ENCODE results near the gene GPR158. TPM values are rescaled to one million over a fixed set of nuclear protein-coding genes. Genes with fewer than 3 reads are reported as not detected.

Gene GPR158
- total RNA-seq, 1 experiment from 2014 or later, result 0.24 TPM

GRCh38 chr10:25632802-25633201 is 458.0 kb downstream of the GPR158 start:
- no peak overlapping the region for H2BK12ac ChIP-seq (ENCODE audit: insufficient read length, low read depth, low read length)
- no peak overlapping the region for H2BK15ac ChIP-seq (ENCODE audit: low read depth, low read length)
- H3K18ac ChIP-seq (ENCODE audit: insufficient read length, low read depth, low read length), result no peak overlapping the region
- no peak overlapping the region for H2AK5ac ChIP-seq (ENCODE audit: insufficient read length, low read length)
- no peak overlapping the region for H2BK5ac ChIP-seq (ENCODE audit: insufficient read length, low read length)
- no peaks in the 10 kb centered on the region for H3K79me2 ChIP-seq (ENCODE audit: insufficient read depth, low read length)
- no CpG with 5 or more reads among the region's 5 CpGs for WGBS (ENCODE audit: extremely low coverage, insufficient read length, low lambda C conversion rate)
- no peak for DNase-seq
- Mint-ChIP-seq H3K4me3 (no peak overlapping the region), H3K27me3 (ENCODE audit: low read depth) (no peaks in the 10 kb centered on the region), H3K9me3 (no peaks in the 10 kb centered on the region; a peak in 1 of 5 replicates), H3K4me1 (no peaks in the 10 kb centered on the region), H3K36me3 (ENCODE audit: insufficient read depth in 1 of 3, low read depth in 3 of 3) (no peaks in the 10 kb centered on the region), H3K27ac (no peak overlapping the region)
- H4K20me1 ChIP-seq (ENCODE audit: control insufficient read depth, insufficient read depth, insufficient read length), result no peaks in the 10 kb centered on the region
- no peak overlapping the region for H3K27ac ChIP-seq (ENCODE audit: insufficient read length, low read depth, low read length)
- no peak overlapping the region for H2BK120ac ChIP-seq (ENCODE audit: low read depth, low read length, poor library complexity, severe bottlenecking)
- no peak overlapping the region for H3K14ac ChIP-seq (ENCODE audit: insufficient read depth, low read length)
- H4K91ac ChIP-seq (ENCODE audit: insufficient read length, low read depth, low read length), result no peak overlapping the region
- no peak overlapping the region for H3T11ph ChIP-seq (ENCODE audit: low read length)
- H3K4me2 ChIP-seq (ENCODE audit: insufficient read depth, insufficient read length, low read length), result no peak overlapping the region
- H2BK20ac ChIP-seq (ENCODE audit: low read depth, low read length, poor library complexity, severe bottlenecking), result no peak overlapping the region
- H3K56ac ChIP-seq (ENCODE audit: insufficient read length, low read depth, low read length), result no peak overlapping the region
- no peaks in the 10 kb centered on the region for H3K4me1 ChIP-seq (ENCODE audit: insufficient read depth, low read length)
- no peak overlapping the region for H2AFZ ChIP-seq (ENCODE audit: low read length)
- no peak overlapping the region for H3K9ac ChIP-seq (ENCODE audit: extremely low read depth, insufficient read length, low read length)
- no peaks in the 10 kb centered on the region for H3K79me1 ChIP-seq (ENCODE audit: insufficient read depth, low read depth, low read length, poor library complexity, severe bottlenecking)
- no peak overlapping the region for H3K23ac ChIP-seq (ENCODE audit: insufficient read length, low read depth, low read length)
- no peak overlapping the region for H4K8ac ChIP-seq (replicated peaks; ENCODE audit: insufficient read length, low read depth, low read length)
- H4K5ac ChIP-seq (ENCODE audit: insufficient read length, low read depth, low read length), result no peak overlapping the region
- TF ChIP-seq CTCF (conservative IDR thresholded peaks at IDR 0.05), result no peak
- no peaks in the 10 kb centered on the region for H3K27me3 ChIP-seq (ENCODE audit: insufficient read depth, low read length)
- no peaks in the 10 kb centered on the region for H3K23me2 ChIP-seq (ENCODE audit: insufficient read length, low read depth, low read length, poor library complexity, severe bottlenecking)
- H3K4ac ChIP-seq (ENCODE audit: low read depth, low read length), result no peak overlapping the region
- no peaks in the 10 kb centered on the region for H3K9me3 ChIP-seq (ENCODE audit: control insufficient read depth, low read depth, low read length)
